NCI-H524 treated with DMSO at 0.1 percent for 48 hours (cell line): ENCODE data around the gene NECTIN4.
"Not testable (repeated sequence)": the region's sequence is repeated elsewhere in the genome, so short reads cannot be mapped to it uniquely, and the experiment has no call there.

Experiments used
- DNase-seq: peaks from one replicate; lab custom pipeline; 2025; lab: John Stamatoyannopoulos, UW

NECTIN4 gene

GRCh38 chr1:161082483-161082882, 6.9 kb downstream of the NECTIN4 start:
- no peak for DNase-seq

GRCh38 chr1:161081519-161081918, 7.8 kb downstream of the NECTIN4 start:
- DNase-seq: no peak

DNA sequence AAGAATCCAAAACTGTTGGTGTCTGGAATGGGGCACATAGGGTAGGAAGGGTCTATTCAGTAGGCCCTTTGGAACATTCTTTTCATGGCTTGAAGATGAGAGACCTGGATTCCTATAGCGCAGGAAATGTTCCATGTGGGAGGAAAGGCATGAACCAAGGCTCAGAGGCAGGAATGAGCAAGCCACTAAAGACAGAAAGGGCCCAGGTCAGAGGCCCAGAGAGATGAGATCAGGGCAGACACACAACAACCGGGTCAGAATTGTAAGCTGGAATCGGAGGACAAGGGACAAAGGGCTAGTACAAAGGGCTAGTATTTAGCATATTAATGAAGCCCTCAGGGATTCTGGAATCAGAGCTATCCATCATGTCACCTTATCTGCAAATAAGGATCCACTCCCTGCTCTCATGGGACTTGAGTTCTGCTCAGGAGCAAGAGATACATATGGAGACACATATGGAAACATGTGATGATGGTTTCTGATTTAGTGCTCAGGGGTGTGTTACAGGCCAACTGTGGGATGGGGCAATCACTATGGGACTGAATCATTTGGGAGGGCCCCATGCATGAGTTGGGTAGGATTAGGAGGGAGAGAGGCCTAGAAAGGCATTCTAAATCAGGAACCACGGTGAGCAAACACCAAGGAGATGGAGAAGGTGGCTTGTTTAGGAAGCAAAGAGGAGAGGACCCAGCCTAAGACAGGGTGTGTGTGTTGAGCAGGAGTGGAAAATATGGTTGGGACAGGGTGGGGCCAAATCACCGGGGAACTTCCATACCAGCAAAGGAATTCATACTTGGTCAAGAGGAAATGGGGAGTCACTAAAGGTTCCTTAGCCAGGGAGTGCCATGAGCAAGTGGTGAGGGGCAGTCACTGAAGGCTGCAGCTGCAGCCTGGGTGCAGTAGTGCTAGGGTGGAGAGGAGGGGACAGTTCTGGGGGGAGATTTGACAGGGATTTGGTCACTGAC, 8.6 kb downstream of the NECTIN4 start:
- DNase-seq: no peak

GRCh38 chr1:161079436-161080110, 9.8 kb downstream of the NECTIN4 start:
- no peak for DNase-seq

- no peak for DNase-seq
Observed at GRCh38 chr1:161077426-161077825, 11.9 kb downstream of the NECTIN4 start.

DNA sequence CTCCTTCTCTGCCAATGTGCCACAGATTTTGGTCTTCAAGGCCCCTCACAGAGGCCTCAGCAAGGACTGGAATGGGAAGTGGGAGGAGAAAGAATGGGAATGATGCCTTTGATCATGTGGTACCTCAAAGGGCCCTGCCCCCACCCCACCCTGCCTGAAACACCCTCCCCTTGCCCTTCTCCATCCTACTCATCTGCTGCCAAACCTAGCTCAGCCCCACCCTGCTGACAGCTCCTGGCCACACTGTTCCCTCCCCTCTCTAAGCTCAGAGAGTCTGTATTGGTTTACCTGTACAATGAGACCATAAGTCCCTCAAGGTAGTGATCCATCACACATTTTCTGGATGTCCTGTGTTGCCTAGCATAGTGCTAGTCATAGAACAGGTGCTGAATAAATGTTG, 12.9 kb downstream of the NECTIN4 start:
- DNase-seq: no peak

DNA sequence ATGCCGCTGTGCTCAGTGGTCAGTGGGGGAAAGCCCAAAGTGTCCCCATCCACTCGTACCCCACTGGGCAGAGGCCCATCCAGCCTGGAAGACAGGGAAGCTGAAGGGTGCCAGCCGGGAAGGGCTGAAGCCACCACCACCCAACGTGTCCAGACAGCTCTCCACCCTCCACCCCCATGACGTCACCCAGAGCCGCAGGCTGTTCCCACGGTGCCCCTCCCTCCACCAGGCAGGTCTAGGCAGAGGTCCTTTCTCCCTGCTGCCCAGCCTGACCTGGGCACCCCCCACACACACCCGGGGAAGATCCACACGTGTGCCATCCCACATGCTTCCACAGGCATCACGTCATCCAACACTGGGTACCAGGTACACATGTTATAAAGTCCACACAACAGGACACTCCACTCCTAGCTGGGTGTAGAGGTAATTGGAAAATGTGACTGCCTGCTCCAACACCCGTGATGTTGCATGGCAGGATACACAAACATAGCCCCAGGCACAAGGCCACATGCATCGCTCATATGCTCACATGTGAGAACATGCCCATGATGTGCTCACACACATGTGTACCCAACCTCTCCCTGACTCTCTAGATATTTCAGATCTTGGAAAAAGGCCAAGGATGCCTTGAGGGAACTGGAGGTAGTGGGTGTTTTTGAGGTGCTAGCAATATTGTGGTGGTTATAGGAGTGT, 14.5 kb downstream of the NECTIN4 start:
- DNase-seq: no peak

- DNase-seq: no peak
Observed at GRCh38 chr1:161073474-161074121, 15.8 kb downstream of the NECTIN4 start.

DNA sequence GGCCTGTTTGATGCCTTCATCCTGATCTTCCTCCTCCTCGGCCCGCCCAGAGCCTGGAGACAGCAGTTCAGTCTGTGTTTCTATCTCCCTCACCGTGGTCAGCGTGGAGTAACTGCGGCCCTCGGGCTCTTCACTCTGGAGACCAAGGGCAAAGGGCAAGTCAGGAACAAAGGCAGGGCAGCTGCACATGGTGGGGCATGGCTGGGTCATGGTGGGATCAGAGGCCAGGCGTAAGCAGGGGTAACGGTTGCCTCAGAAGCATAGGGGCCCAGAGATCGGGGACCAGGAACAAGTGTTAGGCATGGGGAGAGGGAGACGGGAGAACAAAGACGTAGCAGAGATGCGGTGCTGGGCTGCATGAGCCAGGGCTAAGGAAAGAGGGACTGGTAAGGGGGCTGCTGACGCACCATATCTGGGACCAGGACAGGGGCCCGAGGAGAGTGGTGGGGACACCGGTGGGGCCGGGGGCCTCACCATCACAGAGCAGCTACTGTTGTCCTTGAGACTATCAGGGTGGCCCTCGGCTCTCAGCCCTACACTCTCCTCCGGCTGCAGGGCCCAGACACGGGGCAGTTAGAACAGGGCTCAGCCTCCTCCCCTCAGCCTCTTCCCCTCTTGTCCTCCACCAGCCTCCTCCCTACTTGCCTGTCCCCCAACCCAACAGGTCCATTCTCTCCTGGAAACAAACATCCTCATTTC, 16.5 kb downstream of the NECTIN4 start:
- no peak for DNase-seq

DNA sequence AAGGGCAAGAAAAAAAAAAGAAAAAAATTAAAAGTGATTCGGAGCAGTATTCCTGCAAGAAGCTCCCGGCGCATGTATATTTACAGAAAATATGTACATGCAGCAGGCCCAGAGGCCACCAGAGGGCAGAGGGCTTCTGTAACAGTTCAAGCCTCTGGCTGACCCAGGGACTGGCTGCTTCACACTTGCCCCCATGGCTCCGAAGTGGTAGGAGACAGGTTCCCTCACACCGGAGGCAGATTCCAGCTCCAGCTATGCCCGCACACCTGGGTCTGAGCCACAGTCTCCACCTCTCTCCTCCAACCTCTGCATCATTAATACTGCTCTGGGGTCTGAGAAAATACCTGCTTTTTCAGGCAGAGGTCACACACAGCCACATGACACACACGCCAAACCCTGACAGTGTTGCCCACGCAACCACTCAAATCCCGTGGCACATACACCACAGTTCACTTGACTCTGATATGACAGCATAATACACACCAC, 17.4 kb downstream of the NECTIN4 start:
- no peak for DNase-seq

DNA sequence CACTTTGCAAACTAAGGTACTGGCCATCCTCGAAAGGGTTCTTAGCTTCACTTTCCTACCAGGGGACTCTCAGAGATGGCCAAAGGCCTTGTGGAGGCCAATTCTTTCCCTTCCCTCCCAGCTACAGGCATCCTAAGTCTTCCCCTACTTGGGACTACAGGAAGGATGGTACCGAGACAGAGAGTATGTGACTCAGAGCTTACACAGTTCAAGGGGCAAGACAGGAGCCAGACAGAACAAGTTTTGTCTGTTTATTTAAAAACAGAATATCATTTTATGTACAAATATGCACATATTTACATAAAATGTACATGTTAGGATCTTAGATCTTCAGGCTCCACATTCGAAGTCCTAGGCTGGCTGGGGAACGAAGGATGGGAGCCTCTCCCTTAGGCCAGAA, 18.6 kb downstream of the NECTIN4 start:
- no peak for DNase-seq

DNA sequence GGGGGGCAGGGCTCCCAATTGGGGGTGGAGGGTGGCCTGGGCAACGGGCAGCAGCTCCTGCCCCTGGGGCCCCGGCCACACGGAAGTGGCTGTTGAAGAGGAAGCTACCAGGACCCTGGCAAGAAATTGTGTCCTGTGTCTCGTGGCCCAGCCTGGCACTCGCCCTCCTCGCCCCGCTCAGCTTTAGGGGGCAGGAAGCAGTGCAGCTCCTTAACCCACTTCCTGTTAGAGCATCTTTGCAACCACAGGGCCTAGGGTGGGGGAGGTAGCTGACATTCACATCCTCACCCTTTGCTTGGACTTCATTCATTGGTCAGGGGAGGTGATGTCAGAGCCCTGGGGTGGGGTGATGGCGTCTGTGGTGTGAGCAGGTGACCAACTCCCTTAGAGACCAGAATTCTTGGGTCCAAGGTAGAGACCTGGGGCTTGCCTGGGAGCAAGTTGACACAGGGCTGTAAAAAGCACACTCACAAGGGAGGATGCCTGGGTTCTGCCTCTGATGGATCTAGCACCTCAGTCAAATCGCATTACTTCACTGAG, 19.6 kb downstream of the NECTIN4 start, which contains the start of gene ARHGAP30:
TSS of gene ARHGAP30 (minus strand) at position 161 of the 540 bp plus-strand sequence. CDS start 267 bp downstream, outside the sequence.
- DNase-seq: no peak

GRCh38 chr1:161069241-161069640, 20.1 kb downstream of the NECTIN4 start:
- no peak for DNase-seq

DNA sequence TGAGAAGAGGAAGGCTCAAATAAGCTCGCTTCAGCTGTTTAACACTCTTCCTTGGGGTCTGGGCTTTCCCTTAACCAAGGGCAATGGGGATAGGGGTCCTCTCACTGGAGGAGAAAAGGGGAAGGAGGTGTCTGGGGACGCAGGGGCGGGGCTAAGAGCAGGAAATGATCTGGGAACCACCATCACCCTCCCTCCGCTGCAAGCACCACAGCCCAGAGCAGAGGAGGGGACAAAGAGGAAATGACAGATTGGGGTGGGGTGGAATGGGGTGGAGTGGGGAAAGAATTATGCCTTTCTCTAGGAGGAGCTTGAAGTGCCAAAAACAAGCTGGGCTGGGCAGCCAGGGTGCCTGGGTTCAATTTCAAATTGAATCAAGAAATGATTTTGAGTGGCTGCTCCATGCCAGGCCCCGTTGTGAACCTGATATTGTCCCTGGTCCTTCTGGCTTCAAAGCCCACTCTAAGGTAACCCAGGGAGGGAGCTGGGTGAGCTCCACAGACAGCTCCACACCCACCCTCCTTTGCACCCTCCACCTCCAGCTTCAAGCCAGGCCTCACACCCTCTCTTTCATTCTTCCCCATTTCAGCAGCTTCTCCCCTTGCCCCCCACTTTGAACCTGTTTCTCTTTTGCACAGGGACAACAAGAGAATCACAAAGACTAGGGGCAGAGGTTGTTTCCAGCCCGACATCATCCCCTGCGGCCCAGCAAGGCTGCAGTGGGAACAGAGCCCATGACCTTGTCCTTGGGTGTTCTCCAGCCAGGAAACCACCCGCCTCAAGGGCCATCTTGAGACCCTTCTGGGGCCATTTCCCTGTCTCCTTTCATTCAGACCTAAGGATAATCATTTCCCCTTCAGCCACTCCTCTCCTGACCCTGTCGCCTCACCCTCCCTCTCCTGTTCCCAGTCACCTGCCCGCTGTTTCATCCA, 20.8 kb downstream of the NECTIN4 start:
- DNase-seq: no peak

- DNase-seq: no peak
Observed at GRCh38 chr1:161066694-161067093, 22.7 kb downstream of the NECTIN4 start.

GRCh38 chr1:161065681-161066080, 23.7 kb downstream of the NECTIN4 start:
- DNase-seq: not testable (repeated sequence)

DNA sequence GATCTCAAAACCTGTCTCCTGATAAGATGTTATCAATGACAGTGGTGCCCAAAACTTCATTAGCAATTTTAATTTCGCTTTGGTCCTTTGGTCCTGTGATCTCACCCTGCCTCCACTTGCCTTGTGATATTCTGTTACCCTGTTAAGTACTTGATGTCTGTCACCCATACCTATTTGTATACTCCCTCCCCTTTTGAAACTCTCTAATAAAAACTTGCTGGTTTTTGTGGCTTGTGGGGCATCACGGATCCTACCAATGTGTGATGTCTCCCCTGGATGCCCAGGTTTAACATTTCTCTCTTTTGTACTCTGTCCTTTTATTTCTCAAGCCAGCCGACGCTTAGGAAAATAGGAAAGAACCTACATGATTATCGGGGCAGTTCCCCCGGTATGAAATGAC, 25.4 kb downstream of the NECTIN4 start:
- DNase-seq: not testable (repeated sequence)

GRCh38 chr1:161061419-161061818, 27.9 kb downstream of the NECTIN4 start:
- DNase-seq: no peak

DNA sequence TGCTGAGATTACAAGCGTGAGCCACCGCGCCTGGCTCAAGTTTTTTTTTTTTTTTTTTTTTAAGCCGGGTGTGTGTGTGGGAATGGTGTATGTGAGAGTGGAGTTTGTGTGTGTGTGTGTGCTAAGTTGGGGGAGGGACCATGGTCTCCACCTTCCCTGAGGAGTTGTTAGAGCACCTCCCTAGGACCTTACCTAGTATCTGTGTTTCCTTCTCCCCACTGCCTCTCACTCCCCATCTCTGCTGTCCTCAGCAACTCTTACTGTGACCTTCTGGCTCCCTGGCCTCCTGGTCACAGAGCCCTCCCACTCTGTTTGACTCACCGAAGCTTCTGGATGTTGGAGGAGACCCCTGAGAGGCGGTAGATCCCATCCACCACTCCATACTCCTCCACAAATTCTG, 30.1 kb downstream of the NECTIN4 start:
- no peak for DNase-seq

DNA sequence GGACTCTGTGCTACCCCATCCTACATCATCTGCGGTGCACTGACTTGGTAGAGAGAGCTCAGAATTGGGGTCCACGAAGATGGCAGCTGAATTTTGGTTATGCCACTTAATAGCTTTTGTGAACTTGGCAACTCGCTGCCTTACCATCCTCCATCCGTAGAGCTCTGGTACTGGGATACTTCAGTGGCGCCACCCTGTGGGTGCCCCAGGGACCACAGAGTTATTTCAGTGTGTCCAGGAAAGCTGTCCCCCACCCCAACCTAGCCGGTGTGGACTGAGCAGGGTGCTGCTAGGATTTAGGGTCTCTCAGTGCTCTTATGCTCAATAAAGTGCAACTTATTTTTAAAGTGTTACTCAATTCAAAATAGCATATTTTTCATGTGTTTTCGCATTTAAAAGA, 34.6 kb downstream of the NECTIN4 start:
- DNase-seq: no peak
